ENCODE measurements around the gene SNRPD3.

GRCh38 chr22:24559471-24559870, 3.7 kb downstream of the SNRPD3 start:
- TF ChIP-seq FOXK2 (IDR thresholded peaks at IDR 0.05) = no peak
- no peak for TF ChIP-seq BHLHE40 (IDR thresholded peaks at IDR 0.05; ENCODE audit: borderline replicate concordance)
- no peak for TF ChIP-seq SP1 (IDR thresholded peaks at IDR 0.05)
- TF ChIP-seq FOXA1 (IDR thresholded peaks at IDR 0.05) = no peak
- TF ChIP-seq PKNOX1 (IDR thresholded peaks at IDR 0.05) = no peak
- no peak for TF ChIP-seq LEF1 (IDR thresholded peaks at IDR 0.05; ENCODE audit: borderline replicate concordance)
- no peak for TF ChIP-seq SUZ12 (IDR thresholded peaks at IDR 0.05)
- no peak for TF ChIP-seq FOXM1 (IDR thresholded peaks at IDR 0.05; ENCODE audit: borderline replicate concordance)
- TF ChIP-seq ZNF384 (IDR thresholded peaks at IDR 0.05) = no peak
- TF ChIP-seq NFRKB (IDR thresholded peaks at IDR 0.05) = no peak
- no peak for TF ChIP-seq ELF4 (IDR thresholded peaks at IDR 0.05)
- TF ChIP-seq TARDBP (IDR thresholded peaks at IDR 0.05) = no peak
- no peak for TF ChIP-seq L3MBTL2 (conservative IDR thresholded peaks at IDR 0.05)
